Dedifferentiated amniotic fluid mesenchymal stem cell (primary cell): ENCODE results near the gene DCANP1.

Source experiments
- DNase-seq: peaks from one replicate; pipeline ENCODE4 v3.0.0-alpha.2; 2016; ENCODE audit errors: extremely low spot score

The DCANP1 gene

DNA sequence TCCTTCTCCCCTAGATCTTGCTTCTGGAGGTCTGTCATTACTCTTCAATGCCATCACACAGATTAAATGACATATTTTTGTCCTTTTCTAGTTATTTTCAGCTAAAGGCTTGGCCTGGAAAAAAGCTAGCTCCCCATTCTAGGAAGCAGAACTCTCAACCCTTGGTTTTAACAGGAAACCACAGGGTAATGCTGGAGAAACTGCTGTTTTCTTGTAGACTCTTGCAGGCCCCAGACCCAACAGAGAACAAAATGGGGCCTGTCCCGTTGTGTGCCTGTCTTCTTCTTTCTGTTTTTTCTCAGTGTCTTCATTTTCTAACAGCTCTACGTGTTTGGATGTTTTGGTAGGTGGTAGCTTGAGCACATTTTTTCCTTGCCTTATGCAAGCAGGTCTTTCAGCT is 21.5 kb downstream of the DCANP1 start:
- DNase-seq, result no peak

DNA sequence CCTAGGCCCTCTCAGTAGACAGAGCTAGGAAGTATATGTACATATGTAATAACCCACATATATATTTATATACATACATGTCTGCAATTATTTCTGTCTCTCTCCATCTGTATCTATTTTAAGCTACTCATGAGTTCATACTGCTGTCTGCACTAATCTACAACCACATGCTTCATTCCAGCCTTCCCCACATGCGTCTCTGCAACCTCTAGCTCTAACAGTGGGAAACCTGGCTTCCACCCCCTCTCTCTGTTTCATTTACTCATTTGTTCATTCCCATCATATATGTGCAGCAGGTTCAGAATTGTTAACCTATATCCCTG is 23.3 kb downstream of the DCANP1 start:
- no peak for DNase-seq

DNA sequence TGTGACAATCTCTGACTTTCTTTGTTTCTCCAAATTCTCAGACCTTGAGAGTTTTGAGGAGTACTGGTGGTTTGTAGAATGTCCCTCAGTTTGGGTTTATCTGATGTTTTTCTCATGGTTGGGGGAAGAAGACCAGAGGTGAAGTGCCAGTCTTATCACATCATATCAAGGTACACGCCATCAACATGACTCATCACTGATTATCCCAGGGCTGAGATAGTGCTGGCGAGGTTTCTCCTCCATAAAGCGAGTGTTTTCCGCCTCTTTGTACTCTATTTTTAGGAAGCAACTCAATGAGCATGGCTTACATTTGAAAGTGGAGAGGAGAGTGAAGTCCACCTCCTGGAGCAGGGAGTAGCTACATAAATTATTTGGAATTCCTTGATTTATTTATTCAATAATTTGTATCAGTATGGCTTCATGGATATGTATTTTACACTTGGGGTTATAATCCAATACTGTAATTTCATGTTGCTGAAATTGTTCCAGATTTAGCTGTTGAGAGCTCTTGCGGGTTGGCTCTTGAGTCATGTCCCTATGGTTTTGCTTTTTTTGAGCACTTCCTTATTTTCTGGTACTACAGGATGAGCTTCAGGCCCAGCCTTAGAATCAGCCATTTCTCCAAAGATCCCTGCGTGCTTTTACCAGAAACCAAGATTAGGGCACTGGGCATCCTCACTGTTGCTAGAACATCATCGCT is 23.9 kb downstream of the DCANP1 start:
- DNase-seq, result no peak

DNA sequence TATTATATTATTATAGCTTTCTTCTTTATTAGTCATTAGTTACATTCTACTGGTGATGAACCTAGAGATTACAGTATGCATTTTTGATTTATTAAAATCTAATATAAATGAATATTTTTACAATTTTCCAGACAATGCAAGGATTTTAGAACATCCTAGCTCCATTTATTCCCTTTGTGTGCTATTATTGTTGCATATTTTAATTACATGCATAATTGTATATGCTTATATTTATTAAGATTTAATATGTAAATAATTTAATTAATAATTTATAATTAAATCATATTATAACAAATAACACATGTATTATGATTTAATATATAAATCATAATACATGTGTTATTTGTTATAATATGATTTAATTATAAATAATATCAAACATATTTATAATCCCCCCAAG is 24.7 kb downstream of the DCANP1 start:
- no peak for DNase-seq

DNA sequence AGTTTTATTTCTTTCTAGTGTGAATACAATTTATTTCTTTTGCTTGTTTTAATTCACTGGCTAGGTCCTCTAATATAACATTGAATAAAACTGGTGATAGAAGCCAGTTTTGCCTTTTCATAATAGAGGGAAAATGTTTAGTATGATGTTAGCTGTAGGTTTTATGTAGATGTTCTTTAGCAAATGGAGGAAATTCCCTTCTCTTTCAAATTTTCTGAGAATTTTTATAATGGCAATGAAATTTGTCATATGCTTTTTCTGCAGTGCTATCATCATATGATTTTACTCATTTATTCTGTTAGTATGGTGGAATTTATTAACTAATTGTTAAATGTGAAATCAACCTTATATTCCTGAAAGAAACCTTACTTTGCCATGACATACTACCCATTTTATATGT is 30.1 kb downstream of the DCANP1 start:
- DNase-seq, result no peak

DNA sequence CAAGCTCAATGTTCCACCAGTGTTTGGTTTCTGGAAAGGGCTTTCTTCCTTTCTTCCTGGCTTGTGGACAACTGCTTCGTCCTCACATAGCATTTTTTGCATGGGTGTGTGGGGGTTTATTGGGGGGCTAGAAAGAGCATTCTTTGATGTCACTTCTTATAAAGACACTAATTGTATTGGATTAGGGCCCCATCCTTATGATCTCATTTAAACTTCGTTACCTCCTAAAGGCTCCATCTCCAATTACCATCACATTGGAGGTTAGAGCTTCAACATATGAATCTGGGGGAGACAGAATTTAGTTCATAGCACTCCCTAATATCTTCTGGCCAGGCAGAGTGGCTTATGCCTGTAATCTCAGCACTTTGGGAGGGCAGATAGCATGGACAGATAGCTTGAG is 42.1 kb downstream of the DCANP1 start:
- no peak for DNase-seq

DNA sequence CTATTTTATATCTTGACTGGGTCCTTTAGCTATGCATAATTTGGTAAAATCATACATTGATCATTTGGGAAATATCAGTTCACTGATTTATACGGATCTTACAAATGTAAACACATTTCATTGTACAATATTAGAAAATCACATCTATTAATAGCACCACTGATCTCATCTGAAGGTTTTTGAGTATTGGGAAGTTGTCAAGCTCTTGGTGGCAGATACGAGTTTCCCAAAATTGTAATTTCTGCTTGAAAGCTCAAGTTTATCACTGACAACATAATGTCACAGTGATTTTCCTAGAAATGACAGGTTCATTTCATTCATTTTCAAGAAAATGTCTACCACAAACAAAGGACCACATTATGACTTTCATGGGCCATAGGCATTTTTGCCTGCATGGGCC is 45.1 kb downstream of the DCANP1 start:
- DNase-seq, result no peak

DNA sequence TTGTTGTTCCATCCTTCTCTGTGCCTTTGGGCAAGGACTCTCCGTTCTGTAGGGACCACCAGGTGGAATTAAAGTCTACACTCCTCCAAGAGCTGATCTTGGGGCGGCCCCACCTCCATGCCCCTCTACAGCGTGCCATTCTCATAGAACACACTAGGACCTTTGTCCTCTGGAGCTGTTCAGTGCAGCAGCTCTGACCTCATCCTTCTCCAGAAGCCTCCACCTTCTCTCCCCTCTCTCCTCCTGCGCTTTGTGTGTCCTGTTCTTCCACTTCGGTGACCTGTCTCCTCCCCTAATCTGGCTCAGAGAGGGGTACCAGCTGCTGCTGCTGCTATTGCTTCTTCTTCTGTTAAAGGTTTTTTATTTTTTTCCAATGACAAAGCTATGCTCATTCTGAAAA is 46.3 kb downstream of the DCANP1 start:
- no peak for DNase-seq

DNA sequence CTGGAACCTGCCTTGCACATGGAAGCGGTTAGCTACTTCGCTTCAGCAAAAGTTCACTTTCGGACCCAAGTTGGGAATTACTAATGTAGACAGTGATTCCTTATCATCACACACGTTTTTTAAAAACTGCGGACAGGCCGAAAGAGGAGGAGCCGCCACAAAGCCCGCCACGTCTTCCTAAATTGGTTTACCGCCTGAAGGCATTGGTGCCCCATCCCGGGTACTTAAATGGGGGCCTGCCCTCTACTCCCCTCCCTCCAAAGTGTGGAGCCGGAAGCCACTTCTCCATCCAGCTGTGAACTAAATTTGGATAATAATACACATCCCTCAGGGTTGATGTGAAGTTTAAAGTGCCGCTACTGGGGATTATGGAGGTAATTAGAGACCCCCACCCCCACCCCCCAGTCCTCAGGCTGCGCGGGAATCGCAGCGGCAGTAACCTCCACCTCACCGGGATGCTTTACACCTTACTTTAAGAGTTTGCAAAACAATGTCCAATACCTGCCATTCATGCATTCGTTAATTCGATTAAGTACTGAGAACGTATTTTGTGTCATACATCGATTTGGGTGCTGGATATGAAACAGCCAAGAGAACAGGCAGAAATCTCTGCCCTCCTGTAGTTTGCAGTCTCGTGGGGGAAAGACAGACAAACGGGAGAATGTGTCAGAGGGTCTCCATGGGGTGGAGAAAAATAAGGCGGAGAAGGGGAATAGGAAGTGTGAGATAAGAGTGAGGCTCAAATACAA is 47.2 kb downstream of the DCANP1 start:
- no peak for DNase-seq

DNA sequence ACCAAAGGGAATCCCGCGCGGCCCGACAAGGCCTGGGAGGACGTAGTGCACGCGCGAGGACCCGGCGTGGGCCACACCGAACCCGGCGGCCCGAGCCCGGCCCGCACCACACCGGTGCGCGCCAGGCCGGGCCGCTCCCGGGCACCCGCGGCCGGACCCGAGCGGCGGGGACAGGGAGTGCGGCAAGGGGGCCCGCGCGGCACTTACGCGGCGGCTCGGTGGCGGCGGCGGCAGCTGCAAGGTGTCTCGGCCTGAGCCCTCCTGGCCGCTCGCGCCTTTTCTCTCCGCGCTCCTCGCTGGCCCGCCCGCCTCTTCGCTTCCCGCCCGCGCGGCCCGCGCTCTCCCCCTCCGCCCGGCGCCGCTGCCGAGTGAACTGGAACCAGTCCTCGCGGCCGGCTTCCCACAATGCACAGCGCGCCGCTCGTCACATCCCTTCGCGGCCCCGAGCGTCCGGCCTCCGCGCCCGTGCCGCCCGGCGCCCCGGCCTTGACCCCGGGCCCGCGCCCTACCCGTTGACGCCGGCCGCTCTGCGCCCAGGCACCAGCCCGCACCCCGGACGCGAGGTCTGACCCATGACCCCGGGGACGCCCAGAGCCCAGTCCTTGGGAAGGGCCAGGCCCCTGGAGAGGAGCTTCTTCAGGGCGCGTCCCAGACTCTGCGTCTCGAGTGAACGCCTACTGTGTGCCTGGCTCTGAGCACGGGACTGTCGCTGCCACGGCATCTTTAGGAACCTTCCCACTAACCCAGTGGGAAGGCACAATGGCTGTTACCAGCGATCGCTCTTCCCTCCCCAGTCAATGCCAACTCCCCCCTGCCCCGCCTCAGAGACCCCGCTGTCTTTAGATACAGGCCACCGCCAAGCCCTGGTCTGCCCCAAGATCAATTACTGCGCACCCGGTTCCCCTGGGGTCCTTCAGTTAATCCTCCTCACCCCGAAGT is 48.0 kb downstream of the DCANP1 start, which contains the start of gene MACROH2A1:
Gene MACROH2A1 (minus strand): TSS at position 377 of the 939 bp plus-strand sequence. CDS start 10,138 bp downstream, outside the sequence.
- DNase-seq, result peak; percentile 78

DNA sequence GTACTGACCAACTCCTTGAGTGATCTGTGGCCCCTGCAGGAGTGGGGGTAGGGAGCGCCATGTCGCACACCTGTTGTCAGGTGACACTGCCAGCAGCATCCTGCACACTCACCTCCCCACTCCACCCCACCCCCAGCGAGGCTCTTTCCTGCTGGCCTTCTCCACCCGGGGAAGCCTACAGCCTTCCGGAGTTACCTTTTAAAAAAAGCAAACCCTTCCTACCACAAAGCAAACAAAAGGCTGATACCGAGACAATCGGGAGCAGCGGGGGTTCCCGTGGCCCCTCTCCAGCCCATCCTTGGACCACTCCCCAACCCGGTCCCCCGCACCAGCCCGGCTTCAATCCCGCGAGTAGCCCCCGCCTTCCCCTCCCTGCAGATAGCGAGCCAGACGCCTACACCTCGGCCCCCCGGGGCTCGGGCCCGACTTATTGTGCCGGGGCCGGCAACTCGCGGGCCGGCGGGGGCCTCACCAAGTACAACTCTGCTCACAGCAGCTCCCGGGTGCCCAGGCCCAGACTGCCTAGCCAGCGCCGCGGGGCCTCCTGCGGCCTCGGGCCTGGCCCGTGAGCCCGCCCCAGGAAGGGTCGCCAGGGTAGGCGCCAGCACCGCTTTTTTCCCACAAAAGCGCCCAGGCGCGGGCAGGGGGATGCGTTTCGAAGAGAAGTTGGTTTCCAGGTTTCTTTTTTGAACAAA is 48.8 kb downstream of the DCANP1 start:
- no peak for DNase-seq

DNA sequence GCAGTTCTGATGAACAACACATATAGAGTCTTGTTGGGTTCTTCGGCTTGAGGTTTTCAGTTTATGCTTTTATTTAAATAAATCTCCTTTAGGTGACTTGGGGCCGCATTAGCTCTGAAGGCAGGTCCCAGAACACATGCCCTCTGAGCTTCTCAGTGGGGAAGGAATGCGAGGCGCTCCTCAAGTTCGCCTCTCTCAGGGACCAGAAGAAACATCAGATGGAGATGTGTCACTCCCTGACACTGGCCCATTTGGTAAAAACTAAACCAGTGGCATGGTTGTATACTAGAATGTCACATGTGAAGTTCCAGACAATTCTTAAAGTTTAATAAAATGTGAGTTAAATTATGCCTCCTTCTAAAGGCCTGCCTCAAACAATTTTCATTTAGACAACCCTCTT is 50.1 kb downstream of the DCANP1 start:
- DNase-seq, result no peak

DNA sequence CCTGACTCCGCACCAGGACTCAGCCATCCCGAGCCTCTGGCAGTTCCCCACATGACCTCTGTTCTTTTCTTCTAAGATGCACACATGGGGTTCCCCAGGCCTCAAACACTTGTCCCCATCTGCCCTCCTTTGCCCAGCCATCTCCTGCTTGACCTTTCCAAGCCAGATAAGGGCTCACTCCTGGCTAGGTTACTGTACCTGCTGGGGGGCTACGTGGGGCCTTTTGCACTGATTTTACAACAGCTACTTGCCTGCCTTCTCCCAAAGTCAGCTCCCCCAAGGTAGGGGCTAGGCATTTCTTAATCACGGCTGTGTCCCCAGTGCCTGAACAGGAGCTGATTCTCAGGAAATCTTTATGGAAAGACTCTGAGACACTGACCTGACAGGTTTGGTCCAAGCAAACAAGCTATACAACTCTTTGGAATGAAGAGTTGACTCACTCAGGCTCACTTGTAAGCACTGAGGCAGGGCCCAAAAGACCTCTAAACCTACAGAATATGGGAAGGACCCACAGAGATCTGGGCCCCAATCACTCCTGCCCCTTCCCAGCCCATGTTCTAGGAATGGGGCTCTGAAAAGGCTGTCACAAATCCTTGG is 50.6 kb downstream of the DCANP1 start:
- no peak for DNase-seq

DNA sequence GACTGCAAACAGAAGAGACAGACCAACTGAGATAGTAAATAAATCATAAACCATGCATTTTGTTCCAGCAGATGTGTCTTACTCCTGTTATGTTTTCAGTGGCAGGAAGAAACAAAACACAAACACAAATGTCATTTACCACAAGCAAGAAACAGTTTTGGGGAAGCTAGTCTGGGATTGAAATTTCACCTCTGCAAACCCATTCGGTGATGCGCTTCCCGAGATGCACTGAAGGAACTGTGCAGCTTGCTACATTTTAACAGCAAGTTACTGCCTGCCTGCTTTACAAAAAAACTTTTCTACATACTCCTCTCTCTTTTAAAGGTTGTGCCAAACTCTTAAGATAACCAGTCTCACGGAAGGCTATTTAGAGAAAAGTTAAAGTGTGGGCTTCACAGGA is 51.3 kb downstream of the DCANP1 start:
- no peak for DNase-seq

DNA sequence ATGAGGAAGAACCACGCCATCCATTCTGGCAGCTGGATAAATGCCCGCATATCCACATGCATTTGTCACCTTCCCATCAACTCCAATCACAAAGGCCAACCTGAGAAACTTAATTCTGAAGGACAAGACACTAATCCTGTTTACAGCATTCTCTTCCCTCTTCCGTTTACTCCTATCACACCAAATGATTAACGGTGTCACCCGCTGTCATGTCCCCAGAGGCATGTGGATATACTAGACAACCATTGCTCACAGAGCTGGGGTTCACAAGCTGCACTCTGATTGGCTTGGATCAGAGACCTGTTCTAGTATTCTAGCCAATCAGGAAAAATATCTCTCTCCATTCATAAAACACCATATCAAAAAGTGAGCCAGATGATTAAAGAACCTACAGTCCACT is 51.7 kb downstream of the DCANP1 start:
- no peak for DNase-seq
